Karpas-422 (cell line): ENCODE measurements around the gene ZCCHC17. TPM values are rescaled to one million over a fixed set of nuclear protein-coding genes. Genes with fewer than 3 reads are reported as not detected.

Experiments used
- DNase-seq: peaks from one replicate; pipeline ENCODE4 v3.0.0-alpha.2; 2015
- H2AFZ ChIP-seq: fragments of 200-600 bp; sonication (generic); 2 replicates; pipeline ENCODE4 v1.6.1; 2014; ENCODE audit warnings: antibody characterized with exemption, low read length, mixed read lengths
- H3K27ac ChIP-seq: fragments of 200-600 bp; sonication (generic); 2 replicates; pipeline ENCODE4 v1.5.1; 2014; ENCODE audit warnings: mild to moderate bottlenecking, low read length, moderate library complexity
- H3K27me3 ChIP-seq: fragments of 200-600 bp; sonication (generic); 2 replicates; pipeline ENCODE4 v1.6.1; 2014; ENCODE audit warnings: low read length, mixed read lengths
- H3K36me3 ChIP-seq: fragments of 200-600 bp; sonication (generic); 2 replicates; pipeline ENCODE4 v1.6.1; 2014; ENCODE audit warnings: low read length, mixed read lengths; ENCODE audit not compliant: insufficient read depth
- H3K4me1 ChIP-seq: fragments of 200-600 bp; sonication (generic); 2 replicates; pipeline ENCODE4 v1.6.1; 2014; ENCODE audit warnings: mild to moderate bottlenecking, low read length, mixed read lengths
- H3K4me2 ChIP-seq: fragments of 200-600 bp; sonication (generic); 2 replicates; pipeline ENCODE4 v1.6.1; 2014; ENCODE audit warnings: low read length, low read depth, mild to moderate bottlenecking; ENCODE audit not compliant: poor library complexity, severe bottlenecking
- H3K4me3 ChIP-seq: fragments of 200-600 bp; sonication (generic); 2 replicates; pipeline ENCODE4 v1.5.1; 2014; ENCODE audit warnings: mild to moderate bottlenecking, antibody characterized with exemption, low read length, mixed read lengths
- H3K79me2 ChIP-seq: fragments of 200-600 bp; sonication (generic); 2 replicates; pipeline ENCODE4 v1.6.1; 2014; ENCODE audit warnings: mild to moderate bottlenecking, low read length, mixed read lengths
- H3K9ac ChIP-seq: fragments of 200-600 bp; sonication (generic); 2 replicates; pipeline ENCODE4 v1.6.0; 2014; ENCODE audit warnings: low read length
- H3K9me2 ChIP-seq: fragments of 200-600 bp; sonication (generic), shearing (Covaris generic); replicated peaks from 2 replicates; pipeline ENCODE4 v1.6.0; 2014; ENCODE audit warnings: mild to moderate bottlenecking, low read length, moderate library complexity; ENCODE audit not compliant: insufficient read depth
- H3K9me3 ChIP-seq: fragments of 300-700, 200-600 bp; sonication (generic); 2 replicates; pipeline ENCODE4 v1.6.1; 2014; ENCODE audit warnings: low read length, mixed read lengths
- H4K20me1 ChIP-seq: fragments of 200-600 bp; sonication (generic); 2 replicates; pipeline ENCODE4 v1.6.1; 2014; ENCODE audit warnings: mild to moderate bottlenecking, antibody characterized with exemption, low read length, low read depth; ENCODE audit not compliant: insufficient read depth
- total RNA-seq: library from RNA; depleted of rRNA; stranded (reverse); fragments of >200 nt; shearing (Covaris generic); gene quantifications from 2 replicates; pipeline ENCODE4 v1.2.3, GENCODE V29; 2014; ENCODE audit warnings: low replicate concordance; rRNA removed

ZCCHC17 gene
- total RNA-seq, 1 experiment from 2014 or later: 18.5 TPM

DNA sequence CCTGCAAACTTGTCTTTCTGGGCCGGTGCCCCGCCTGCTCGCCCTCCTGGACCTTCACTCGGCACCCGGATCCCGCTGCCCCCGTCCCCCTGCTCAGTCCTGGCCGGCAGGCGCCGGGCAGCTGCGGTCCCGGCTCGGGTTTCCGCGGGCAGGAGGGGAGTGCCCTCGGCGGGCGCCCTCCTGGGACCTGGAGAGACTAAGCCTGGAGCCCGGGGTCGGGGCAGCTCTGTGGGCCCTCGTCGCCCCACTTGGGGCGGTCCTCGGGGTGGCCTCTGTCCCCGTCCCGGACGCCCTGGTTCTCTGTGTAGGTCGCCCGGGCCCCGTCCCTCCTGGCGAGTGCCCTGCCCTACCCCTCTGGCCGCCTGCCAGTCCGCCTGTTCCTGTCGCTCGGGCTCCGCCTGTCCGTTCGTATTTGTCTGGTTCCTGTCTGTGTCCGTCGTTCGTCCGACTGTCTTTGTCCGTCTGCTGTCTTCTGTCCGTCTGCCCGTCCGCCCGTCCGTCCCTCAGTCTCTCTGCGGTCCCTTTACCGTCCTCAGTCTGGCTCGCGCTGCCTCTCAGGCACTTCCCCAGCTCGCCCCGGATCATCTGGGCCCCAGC, 116.7 kb downstream of the ZCCHC17 start:
- H3K36me3 ChIP-seq: no peaks in the 10 kb centered on the region
- H3K4me1 ChIP-seq: no peaks in the 10 kb centered on the region
- no peak for DNase-seq
- H2AFZ ChIP-seq: no peak overlapping the region
- no peaks in the 10 kb centered on the region for H3K27me3 ChIP-seq
- no peaks in the 10 kb centered on the region for H3K79me2 ChIP-seq
- H3K4me3 ChIP-seq: no peak overlapping the region
- H3K9me3 ChIP-seq: no peaks in the 10 kb centered on the region
- no peaks in the 10 kb centered on the region for H3K9me2 ChIP-seq
- no peak overlapping the region for H3K4me2 ChIP-seq
- no peaks in the 10 kb centered on the region for H4K20me1 ChIP-seq
- H3K9ac ChIP-seq: no peak overlapping the region
- H3K27ac ChIP-seq: no peak overlapping the region

Other genes starting within 250 kb of the ZCCHC17 start
- 64.0 and 96.2 TPM in 2 replicates for gene PUM1, start 231.3 kb upstream of the ZCCHC17 start, total RNA-seq
- gene NKAIN1, start 57.1 kb upstream of the ZCCHC17 start, total RNA-seq: not detected in 2 replicates
- 106 and 116 TPM in 2 replicates for gene SNRNP40, start 244 bp upstream of the ZCCHC17 start, total RNA-seq
- not detected in 2 replicates for gene FABP3, start 76.0 kb downstream of the ZCCHC17 start, total RNA-seq
- gene SERINC2, start 116.2 kb downstream of the ZCCHC17 start, total RNA-seq: 2.7 and 3.2 TPM in 2 replicates